COLO668 (cell line): Measurements from ENCODE around the gene SRSF4.
"Not testable (repeated sequence)": the region's sequence is repeated elsewhere in the genome, so short reads cannot be mapped to it uniquely, and the experiment has no call there.

Source experiments
- DNase-seq: peaks from one replicate; lab custom pipeline; 2025; ENCODE audit not compliant: unreplicated experiment; lab: John Stamatoyannopoulos, UW

Gene SRSF4

GRCh38 chr1:29166291-29166878 is 15.3 kb downstream of the SRSF4 start:
- DNase-seq: no peak

- DNase-seq: no peak
Observed at GRCh38 chr1:29164588-29164987, 17.1 kb downstream of the SRSF4 start.

GRCh38 chr1:29162476-29163138 is 19.1 kb downstream of the SRSF4 start:
- DNase-seq: no peak

GRCh38 chr1:29162025-29162424 is 19.7 kb downstream of the SRSF4 start:
- no peak for DNase-seq

- DNase-seq: no peak
Observed at GRCh38 chr1:29159773-29160172, 21.9 kb downstream of the SRSF4 start.

- DNase-seq: no peak
Observed at GRCh38 chr1:29157269-29157601, 24.5 kb downstream of the SRSF4 start.

- DNase-seq: no peak
Observed at GRCh38 chr1:29156543-29157268, 25.0 kb downstream of the SRSF4 start.

GRCh38 chr1:29152046-29152805 is 29.5 kb downstream of the SRSF4 start:
- DNase-seq: no peak

GRCh38 chr1:29150346-29150745 is 31.4 kb downstream of the SRSF4 start:
- DNase-seq: not testable (repeated sequence)

- no peak for DNase-seq
Observed at GRCh38 chr1:29148656-29149491, 32.8 kb downstream of the SRSF4 start.

- no peak for DNase-seq
Observed at GRCh38 chr1:29145739-29146437, 35.8 kb downstream of the SRSF4 start.

GRCh38 chr1:29144178-29144577 is 37.5 kb downstream of the SRSF4 start:
- no peak for DNase-seq

- no peak for DNase-seq
Observed at GRCh38 chr1:29142714-29143113, 39.0 kb downstream of the SRSF4 start.

- DNase-seq: peak; percentile 36
Observed at GRCh38 chr1:29136391-29136915, 45.2 kb downstream of the SRSF4 start.

- DNase-seq: no peak
Observed at GRCh38 chr1:29134695-29135028, 47.0 kb downstream of the SRSF4 start.

- peak; percentile 55 for DNase-seq
Observed at GRCh38 chr1:29133861-29134694, 47.6 kb downstream of the SRSF4 start.

GRCh38 chr1:29131056-29131455 is 50.6 kb downstream of the SRSF4 start:
- not testable (repeated sequence) for DNase-seq

GRCh38 chr1:29129916-29130315 is 51.8 kb downstream of the SRSF4 start:
- DNase-seq: no peak

- DNase-seq: no peak
Observed at GRCh38 chr1:29128739-29129138, 53.0 kb downstream of the SRSF4 start.
